ENCODE measurements around the gene CD177.
"Not testable (repeated sequence)": the region's sequence is repeated elsewhere in the genome, so short reads cannot be mapped to it uniquely, and the experiment has no call there.

CD177 gene, protein sequence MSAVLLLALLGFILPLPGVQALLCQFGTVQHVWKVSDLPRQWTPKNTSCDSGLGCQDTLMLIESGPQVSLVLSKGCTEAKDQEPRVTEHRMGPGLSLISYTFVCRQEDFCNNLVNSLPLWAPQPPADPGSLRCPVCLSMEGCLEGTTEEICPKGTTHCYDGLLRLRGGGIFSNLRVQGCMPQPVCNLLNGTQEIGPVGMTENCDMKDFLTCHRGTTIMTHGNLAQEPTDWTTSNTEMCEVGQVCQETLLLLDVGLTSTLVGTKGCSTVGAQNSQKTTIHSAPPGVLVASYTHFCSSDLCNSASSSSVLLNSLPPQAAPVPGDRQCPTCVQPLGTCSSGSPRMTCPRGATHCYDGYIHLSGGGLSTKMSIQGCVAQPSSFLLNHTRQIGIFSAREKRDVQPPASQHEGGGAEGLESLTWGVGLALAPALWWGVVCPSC

DNA sequence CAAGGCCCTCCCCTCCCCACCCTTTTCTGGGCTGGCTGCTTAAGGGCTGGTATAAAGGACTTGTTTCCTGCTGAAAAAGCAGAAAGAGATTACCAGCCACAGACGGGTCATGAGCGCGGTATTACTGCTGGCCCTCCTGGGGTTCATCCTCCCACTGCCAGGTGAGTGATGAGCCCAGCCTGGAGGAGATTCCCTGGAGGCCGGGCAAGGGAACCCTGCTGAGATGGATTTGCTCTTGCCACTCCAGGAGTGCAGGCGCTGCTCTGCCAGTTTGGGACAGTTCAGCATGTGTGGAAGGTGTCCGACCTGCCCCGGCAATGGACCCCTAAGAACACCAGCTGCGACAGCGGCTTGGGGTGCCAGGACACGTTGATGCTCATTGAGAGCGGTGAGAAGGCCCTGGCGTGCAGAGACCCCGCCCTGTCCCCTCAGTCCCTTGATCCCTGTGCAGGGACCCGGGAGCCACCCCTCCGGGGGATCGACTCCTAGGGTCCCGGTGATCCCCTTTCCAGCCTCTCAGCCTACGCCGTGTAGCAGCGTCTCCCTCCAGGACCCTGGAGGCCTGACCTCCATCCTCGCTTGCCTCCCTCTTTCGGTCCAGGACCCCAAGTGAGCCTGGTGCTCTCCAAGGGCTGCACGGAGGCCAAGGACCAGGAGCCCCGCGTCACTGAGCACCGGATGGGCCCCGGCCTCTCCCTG lies at the start of gene CD177:
Gene CD177, plus strand, starts transcription at position 81 of the 699 bp plus-strand sequence. Its CDS starts 29 bp downstream, at position 110.
- DNase-seq: no peak

DNA sequence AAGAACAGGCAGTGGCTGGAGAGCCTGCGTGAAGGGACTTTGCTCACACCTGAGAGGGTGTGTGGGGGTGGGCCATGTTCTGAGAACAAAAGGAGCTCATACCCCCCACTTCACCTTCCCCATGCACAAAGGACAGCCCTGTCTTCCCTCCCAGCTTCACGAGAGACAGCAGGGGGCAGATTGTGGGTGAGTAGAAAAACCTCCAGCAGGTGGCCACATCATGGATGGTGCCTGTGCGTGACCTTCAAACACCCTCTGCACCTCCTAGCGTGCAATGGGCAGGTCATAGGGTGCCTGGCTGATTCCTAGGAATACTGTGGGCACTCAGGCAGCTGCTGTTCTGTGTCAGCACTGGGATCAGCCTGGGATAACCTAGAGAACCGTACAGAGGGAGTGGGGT lies 47.8 kb upstream of the CD177 start:
- no peak for DNase-seq

DNA sequence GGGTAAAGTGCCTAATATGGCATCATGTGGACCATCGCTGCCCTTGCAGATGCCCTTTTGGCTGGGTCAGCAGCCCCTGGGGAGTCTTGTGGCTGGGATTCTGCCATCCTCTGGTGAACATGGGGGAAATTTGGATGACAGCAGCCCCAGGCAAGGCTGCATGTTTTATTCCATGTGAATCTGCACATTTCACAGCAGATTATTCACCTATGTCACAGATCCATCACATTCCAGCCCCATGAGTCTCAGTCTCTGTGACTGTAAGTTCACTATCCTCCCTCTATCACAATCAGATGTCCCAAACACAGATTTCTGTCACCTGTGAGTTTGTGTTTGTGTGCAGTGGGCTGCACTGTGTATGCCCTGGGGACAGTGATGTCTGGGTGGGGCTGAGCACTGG lies 47.4 kb upstream of the CD177 start:
- no peak for DNase-seq

DNA sequence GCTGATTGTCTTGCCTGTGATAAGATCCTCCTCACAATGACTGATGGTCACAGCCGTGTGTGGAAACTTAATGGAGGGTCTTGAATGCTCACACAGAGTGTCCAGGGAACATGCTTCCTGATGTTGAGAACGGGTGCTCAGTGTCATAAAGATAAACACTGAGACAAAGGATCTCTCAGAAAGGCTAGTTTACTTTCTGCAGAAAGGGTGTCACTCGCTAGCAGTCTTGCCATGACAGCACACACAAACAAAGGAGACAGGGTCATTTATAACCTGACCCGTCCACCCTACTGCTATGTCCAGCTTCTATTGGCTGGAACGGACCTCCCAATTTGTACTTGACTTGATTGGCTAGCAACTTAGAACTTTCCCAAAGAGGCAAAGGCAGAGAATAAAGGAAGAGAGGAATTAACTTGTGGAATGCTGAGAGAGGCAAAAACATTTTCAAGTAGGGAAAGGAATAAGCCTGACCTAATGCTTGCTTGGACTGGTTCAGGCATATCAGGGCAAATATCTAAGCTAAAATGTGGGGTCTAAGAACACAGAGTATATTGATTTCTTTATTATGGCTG lies 45.2 kb upstream of the CD177 start:
- no peak for DNase-seq

DNA sequence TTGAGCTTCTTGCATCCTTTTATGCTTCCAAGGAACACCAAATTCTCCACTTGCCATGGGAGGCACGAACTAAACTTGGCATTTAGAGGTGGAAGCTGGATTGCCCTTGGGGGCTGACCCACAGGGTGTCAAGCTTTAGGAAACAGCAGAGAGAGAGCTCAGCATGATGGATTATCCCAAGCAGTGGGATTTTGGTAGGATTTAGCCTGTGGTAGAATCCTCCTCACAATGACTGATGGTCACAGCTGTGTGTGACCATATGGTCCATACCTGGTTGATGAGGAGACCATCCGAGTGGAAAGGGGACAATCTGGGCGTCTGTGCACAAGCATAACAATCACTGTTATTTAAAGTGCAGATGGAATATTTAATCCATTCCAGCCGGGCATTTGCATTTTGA lies 44.0 kb upstream of the CD177 start:
- no peak for DNase-seq

DNA sequence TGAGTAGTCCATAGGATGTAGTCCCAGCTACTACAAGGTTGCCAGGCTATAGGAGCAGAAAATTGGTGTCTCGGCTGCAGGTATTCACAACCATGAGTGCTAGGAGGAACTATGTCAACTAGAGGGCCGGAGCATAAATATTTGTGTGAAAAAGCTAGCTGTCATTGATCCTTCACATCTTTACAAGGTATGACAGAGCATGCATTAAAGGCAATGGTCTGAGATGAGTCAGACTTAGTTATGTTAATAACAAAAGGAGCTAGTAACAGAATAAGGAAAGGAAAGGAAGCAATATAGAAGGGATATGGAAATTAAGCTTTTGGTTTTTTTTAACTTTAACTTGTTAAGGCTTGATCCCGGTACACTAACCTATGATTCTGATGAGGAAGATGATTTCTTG lies 43.3 kb upstream of the CD177 start:
- no peak for DNase-seq

DNA sequence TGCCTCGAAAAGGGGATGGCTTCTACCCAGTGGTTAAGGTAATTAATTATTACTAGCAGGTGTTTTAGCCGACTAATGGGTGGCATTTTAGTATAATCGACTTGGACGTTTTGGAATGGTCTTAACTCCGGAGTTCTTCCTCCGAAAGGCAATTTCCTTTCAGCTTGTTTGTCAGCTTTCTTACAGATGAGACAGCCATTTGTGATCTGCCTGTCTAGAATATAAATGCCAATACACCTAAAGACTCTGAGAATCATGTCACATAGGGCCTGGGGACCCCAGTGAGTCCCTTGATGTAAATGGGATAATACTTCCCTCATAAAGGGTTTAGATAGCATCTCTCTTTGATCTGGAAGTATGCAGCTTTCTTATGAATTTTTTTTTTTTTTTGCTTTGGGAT lies 42.2 kb upstream of the CD177 start:
- no peak for DNase-seq

DNA sequence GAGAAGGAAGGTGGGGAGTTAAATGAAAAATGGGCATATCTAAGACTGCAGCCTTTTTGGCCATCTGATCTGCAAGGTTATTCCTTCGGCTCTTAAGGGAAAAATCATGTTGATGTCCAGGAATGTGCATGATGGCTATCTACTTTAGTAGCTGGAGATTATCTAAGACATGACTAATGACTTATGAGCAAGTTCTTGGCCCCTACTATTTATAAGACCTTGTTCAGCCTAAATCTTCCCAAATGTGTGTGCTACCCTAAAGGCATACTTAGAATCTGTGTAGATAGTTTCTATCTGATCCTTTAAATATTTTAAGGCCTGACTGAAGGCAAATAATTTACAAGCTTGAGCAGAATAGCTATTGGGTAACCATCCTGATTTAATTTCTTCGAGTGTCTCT lies 41.8 kb upstream of the CD177 start:
- DNase-seq: no peak

DNA sequence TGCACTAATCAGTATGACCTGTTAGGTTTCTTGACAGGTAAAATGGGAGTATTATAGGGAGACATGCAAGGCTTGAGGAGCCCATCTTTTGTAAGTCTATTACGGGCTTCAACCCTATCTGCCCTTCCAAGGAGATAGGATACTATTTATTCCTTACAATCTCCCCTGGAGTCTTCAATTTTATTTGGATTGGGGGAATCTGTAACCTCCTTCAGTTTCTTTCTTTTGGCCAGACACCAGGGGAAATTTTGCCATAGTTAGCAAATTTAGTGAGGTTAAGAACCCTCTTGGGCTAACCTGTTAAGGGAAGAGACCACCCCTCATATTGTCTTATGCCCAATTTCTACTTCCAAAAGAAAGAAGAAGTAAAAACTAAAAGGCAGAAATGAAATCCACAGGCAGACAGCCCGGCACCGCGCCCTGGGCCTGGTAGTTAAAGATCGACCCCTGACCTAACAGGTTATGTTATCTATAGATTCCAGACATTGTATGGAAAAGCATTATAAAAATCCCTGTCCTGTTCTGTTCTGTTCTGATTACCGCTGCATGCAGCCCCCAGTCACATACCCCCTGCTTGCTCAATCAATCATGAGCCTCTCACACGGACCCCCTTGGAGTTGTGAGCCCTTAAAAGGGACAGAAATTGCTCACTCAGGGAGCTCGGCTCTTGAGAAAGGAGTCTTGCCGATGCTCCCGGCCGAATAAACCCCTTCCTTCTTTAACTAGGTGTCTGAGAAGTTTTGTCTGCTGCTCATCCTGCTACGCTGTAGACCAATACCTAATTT lies 39.6 kb upstream of the CD177 start:
- DNase-seq: no peak

DNA sequence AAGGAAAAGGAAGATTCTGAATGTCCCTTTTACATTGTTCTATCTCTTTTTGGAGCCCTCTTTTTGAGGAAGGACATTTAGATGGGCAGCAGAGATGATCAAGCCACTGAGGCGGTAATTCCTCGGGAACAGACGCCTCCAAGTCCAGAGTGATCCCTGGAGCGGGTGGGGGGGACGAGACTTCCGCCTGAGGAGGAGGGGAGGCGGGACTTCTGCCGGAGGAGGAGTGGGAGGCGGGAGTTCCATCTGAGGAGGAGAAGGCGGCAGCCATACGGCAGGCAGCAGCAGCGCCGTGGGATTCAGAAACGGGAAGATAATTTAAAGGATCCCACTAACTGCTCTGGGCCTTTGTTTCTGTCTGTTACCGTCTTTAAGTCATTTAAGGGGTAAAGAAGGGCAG lies 37.6 kb upstream of the CD177 start:
- DNase-seq: no peak

DNA sequence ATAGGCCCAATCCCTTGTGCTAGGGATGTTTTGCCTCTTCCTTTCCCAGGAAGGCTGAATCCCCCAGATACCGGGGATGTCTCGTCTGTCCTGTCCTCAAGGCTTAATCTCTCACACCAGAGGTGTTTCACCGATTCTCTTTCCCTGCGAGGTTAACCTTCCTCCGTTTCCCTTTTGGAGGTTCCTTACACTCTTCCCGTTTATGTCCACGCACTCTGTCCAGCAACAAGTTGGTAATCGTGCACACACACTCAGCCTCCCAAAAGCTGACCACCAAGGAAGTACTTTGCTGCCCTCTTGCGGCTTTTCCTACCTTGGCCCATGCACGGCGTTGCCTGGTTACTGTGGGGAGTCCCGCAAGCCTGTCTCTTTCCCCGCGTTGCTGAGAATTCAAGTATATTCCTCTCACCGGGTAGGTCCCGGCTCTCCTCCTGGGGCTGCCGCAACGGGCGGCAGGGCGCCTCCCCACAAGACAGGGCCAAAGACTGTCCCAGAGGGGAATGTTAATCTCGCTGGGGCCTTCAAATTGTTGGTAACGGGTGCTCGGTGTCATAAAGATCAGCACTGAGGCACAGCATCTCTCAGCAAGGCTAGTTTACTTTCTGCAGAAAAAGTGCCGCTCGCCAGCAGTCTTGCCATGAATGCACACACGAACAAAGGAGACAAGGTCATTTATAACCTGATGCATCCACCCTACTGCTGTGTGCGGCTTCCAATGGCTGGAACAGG lies 36.7 kb upstream of the CD177 start:
- no peak for DNase-seq

DNA sequence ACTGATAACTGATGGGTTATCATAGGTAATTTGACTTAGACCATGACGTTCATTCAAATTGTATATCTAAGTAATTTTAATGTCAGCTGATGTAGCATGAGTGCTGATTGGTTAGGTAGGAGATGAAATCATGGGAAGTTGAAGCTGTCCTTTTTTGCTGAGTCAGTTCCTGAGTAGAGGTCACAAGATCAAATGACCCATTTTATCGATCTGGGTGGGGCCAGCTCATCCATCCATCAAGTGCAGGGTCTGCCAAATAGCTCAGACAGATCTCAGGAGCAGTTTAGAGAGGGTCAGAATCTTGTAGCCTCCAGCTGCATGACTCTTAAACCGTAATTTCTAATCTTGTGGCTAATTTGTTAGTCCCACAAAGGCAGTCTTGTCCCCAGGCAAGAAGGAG lies 35.3 kb upstream of the CD177 start:
- no peak for DNase-seq

DNA sequence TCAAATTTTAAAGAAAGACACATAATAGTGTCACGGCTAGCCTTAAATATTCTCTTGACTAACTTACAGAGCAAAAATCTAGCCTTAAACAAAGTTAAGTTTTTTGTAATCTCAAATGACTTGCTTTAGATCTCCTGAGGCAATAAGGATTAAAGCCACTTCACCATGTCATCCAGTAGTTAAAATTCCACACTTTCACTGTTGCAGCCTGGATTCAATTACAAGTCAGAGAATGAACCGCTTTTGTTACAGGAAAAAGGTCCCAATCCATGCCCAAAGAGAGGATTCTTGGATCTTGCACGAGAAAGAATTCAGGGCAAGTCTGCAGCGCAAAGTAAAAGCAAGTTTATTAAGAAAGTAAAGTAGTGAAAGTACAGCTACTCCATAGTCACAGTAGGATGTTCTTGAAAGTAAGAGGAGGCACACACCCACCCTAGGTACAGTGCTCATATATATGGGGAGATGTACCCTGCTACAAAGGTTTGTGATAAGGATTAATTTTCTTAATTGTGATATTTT lies 34.6 kb upstream of the CD177 start:
- no peak for DNase-seq

DNA sequence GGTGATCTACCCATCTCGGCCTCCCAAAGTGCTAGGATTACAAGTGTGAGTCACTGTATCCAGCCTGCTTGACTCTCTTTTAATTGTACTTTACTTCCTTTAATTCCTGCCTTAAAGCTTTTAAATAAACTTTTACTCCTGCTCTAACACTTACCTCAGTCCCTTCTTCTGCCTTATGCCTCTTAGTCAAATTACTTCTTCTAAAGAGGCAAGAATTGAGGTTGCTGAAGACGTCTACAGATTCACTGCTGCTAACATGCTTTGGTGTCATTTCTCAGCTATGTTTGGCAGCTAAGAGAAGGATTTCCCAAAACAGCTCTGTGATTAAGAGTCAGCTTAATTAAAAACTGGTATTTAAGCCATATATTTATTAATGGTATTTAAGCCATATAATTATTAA lies 32.9 kb upstream of the CD177 start:
- no peak for DNase-seq

DNA sequence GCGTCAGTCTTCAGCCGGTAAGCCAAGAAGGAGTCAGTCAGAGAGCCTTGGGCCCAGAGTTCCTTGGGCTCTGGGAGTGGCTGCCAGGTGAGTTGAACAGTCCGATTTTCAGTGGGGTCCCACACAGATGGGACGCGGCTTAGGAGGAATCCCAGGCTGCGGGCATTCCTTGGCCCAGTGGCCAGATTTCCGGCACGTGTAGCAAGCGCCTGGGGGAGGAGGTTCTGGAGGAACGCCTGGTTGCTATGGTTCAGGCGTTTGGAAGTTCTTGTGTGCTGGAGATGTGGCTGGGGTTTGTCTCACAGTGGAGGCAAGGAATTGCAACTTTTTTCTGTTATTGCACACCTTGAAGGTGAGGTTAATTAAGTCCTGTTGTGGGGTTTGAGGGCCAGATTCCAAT lies 26.7 kb upstream of the CD177 start:
- not testable (repeated sequence) for DNase-seq

DNA sequence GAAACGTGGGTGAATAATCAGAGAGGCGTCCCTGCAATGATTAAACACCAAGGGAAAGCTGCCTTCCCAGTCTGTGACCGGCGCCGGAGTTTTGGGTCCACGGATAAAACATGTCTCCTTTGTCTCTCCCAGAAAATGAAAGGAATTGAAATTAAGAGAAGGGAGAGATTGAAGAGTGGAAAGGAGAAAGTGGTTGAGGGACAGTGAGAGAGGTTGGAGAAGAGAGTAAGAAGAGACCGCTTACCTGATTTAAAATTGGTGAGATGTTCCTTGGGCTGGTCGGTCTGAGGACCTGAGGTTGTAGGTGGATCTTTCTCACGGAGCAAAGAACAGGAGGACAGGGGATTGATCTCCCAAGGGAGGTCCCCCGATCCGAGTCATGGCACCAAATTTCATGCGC lies 24.9 kb upstream of the CD177 start:
- DNase-seq: not testable (repeated sequence)

DNA sequence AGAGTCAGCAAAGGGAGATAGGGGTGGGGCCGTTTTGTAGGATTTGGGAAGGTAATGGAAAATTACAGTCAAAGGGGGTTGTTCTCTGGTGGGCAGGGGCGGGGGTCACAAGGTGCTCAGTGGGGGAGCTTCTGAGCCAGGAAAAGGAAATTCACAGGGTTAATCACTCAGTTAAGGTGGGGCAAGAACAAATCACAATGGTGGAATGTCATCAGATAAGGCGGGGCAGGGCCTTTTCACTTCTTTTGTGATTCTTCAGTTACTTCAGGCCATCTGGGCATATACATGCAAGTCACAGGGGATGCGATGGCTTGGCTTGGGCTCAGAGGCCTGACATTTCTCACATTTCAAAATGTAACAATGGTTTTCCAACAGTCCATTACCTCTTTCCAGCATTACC lies 24.4 kb upstream of the CD177 start:
- not testable (repeated sequence) for DNase-seq

DNA sequence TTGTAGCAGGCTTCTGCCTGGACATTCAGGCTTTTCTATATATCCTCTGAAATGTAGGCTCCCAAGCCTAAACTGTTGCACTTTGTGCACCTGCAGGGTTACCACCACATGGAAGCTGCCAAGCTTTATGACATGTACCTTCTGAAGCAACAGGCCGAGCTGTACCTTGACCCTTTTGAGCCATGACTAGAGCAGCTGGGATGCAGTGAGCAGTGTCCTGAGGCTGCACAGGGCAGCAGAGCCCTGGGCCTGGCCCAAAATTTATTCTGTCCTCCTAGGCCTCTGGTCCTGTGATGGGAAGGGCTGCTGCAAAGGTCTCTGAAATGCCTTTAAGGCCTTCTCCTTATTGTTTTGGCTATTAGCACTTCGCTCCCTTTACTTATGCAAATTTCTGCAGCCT lies 23.5 kb upstream of the CD177 start:
- DNase-seq: no peak

DNA sequence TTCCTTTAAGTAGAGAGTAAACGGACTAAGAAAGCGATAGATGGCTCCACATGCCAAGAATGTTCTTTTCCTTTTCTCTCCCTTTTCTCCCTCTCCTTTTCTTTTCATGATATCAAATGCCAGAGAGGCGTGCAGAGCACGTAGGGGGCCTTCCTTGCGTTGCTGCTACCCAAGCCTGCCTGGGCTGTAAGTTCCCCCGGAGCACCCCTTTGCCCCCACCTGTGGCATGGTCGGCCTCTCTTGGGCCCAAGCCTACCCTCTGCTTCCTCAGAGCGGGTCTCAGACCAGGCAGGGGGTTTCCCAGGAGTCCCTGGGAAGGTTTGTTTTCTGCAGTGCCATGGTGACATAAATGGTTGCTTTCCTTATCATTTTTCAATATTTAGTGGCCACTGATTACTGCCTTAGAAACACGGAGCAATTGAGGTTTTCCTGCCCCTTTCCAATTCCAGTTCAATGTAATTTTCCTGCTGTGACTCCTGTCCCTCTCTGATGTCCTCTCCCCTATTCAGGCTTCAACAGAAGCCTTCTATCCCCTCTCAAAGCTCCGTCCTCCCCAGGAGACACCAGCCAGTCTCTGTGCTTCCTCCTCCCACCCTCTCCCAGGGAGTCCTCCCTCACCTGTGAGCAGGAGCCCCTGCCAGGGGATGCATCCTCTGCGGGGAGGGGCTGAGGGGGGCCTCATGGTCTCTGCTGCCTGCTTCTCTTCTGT lies 22.6 kb upstream of the CD177 start:
- DNase-seq: no peak

DNA sequence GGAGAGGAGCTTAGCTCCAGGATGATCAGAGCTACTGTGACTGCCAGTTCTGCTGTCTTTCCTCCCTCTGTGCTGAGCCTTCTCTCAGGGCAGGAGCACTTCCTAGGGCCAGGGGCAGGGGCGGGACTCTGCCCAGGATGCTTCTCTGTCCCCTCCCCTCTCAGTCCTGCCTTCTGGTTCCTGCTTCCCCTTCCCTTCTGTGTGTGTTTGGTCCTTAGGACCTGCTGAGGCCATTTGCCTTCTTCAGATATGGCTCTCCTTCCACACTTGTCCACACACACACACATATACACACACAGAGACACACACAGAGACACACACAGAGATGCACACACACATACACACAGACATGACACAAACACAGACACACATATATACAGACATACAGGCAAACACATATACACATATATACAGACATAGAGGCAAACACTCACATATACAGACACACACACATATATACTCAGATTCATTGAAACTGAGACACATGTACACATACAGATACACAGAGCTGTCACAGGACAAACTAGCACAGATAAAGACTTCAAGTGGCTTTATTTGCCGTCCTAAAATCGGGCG lies 22.0 kb upstream of the CD177 start:
- no peak for DNase-seq
